OCI-LY7 (cell line): ENCODE measurements around the gene GNB1L. TPM values are rescaled to one million over a fixed set of nuclear protein-coding genes. Genes with fewer than 3 reads are reported as not detected.

ENCODE experiments used
- BruUV-seq: library from RNA; stranded (reverse); fragments of 400-500 nt; replicated peaks from 2 replicates; lab custom pipeline; 2021; lab: Mats Ljungman, UMichigan
- CTCF ChIA-PET: fragments of 300-600 bp; sonication (Branson Sonifier 250); formaldehyde crosslinking; loops from one replicate; lab custom pipeline; 2022; ENCODE audit warnings: antibody characterized with exemption; ENCODE audit not compliant: unreplicated experiment; lab: Charles Lee
- POLR2A ChIA-PET: fragments of 300-600 bp; sonication (Branson Sonifier 250); formaldehyde crosslinking; loops from one replicate; lab custom pipeline; 2022; ENCODE audit warnings: antibody characterized with exemption; lab: Charles Lee
- DNase-seq: peaks from one replicate; pipeline ENCODE4 v3.0.0-alpha.2; 2015; ENCODE audit warnings: low spot score
- H2AFZ ChIP-seq: fragments of 200-600 bp; sonication (generic), shearing (Covaris generic); 2 replicates; pipeline ENCODE4 v1.6.1; 2014; ENCODE audit warnings: mild to moderate bottlenecking, antibody characterized with exemption, low read length, moderate library complexity
- H3K27ac ChIP-seq: fragments of 200-600 bp; sonication (generic); 2 replicates; pipeline ENCODE4 v1.5.1; 2014; ENCODE audit warnings: mixed run types, low read depth, mild to moderate bottlenecking, moderate library complexity, low read length, inconsistent platforms; ENCODE audit not compliant: poor library complexity, severe bottlenecking
- H3K36me3 ChIP-seq: fragments of 200-600 bp; sonication (generic); 2 replicates; pipeline ENCODE4 v1.6.1; 2014; ENCODE audit warnings: mild to moderate bottlenecking, antibody characterized with exemption, low read length, moderate library complexity, mixed read lengths; ENCODE audit not compliant: insufficient read depth
- H3K4me1 ChIP-seq: fragments of 200-600 bp; sonication (generic); 2 replicates; pipeline ENCODE4 v1.5.1; 2014; ENCODE audit warnings: mild to moderate bottlenecking, low read length; ENCODE audit not compliant: insufficient read depth, poor library complexity, severe bottlenecking
- H3K4me2 ChIP-seq: fragments of 200-600 bp; sonication (generic); 2 replicates; pipeline ENCODE4 v1.6.1; 2014; ENCODE audit warnings: mild to moderate bottlenecking, low read length
- H3K4me3 ChIP-seq: fragments of 200-600 bp; sonication (generic); 2 replicates; pipeline ENCODE4 v1.5.1; 2014; ENCODE audit warnings: mild to moderate bottlenecking, low read depth, low read length; ENCODE audit not compliant: poor library complexity, severe bottlenecking
- H3K79me2 ChIP-seq: fragments of 200-600 bp; sonication (generic); 2 replicates; pipeline ENCODE4 v1.6.1; 2016; ENCODE audit warnings: low read depth, mild to moderate bottlenecking, low read length, moderate library complexity, mixed read lengths; ENCODE audit not compliant: insufficient read depth
- H3K9me2 ChIP-seq: fragments of 200-600 bp; sonication (generic); 2 replicates; pipeline ENCODE4 v1.6.1; 2016; ENCODE audit warnings: mild to moderate bottlenecking, low read length, mixed read lengths; ENCODE audit not compliant: insufficient read depth
- H3K9me3 ChIP-seq: fragments of 200-600 bp; sonication (generic); 2 replicates; pipeline ENCODE4 v1.6.1; 2014; ENCODE audit warnings: mild to moderate bottlenecking, mixed run types, low read length, mixed read lengths
- H4K20me1 ChIP-seq: fragments of 200-600 bp; sonication (generic); 2 replicates; pipeline ENCODE4 v1.6.1; 2014; ENCODE audit warnings: mild to moderate bottlenecking, antibody characterized with exemption, low read length, moderate library complexity, mixed read lengths; ENCODE audit not compliant: insufficient read depth
- EZH2phosphoT487 ChIP-seq: fragments of 200-600 bp; sonication (generic); IDR thresholded peaks from 2 replicates; pipeline ENCODE4 v1.6.1; 2018; ENCODE audit warnings: low read depth, borderline replicate concordance, mild to moderate bottlenecking, mixed run types, antibody characterized with exemption, low read length, moderate library complexity, mixed read lengths
- intact Hi-C: fragments of 100-400 bp; cut with micrococcal nuclease; formaldehyde crosslinking; loops from one replicate; pipeline ENCODE4 v1.10.0; 2022; ENCODE audit not compliant: unreplicated experiment
- total RNA-seq, 2 experiments: library from RNA; depleted of rRNA in 1 of 2; stranded (reverse); fragments of >200 nt in 1 of 2; shearing (Covaris generic) in 1 of 2; gene quantifications; 2 replicates each; pipeline ENCODE4 v1.2.3, GENCODE V29; 2014 to 2022
- TF ChIP-seq, protein P1 (sequence below): fragments of 200-600 bp; sonication (generic); conservative IDR thresholded peaks from 2 replicates; pipeline ENCODE4 v1.5.1; 2014; ENCODE audit warnings: mild to moderate bottlenecking, antibody characterized with exemption, low read length, moderate library complexity, mixed read lengths

GNB1L gene
- total RNA-seq, 2 experiments from 2014 or later, result 13.1 to 26.7 TPM

DNA sequence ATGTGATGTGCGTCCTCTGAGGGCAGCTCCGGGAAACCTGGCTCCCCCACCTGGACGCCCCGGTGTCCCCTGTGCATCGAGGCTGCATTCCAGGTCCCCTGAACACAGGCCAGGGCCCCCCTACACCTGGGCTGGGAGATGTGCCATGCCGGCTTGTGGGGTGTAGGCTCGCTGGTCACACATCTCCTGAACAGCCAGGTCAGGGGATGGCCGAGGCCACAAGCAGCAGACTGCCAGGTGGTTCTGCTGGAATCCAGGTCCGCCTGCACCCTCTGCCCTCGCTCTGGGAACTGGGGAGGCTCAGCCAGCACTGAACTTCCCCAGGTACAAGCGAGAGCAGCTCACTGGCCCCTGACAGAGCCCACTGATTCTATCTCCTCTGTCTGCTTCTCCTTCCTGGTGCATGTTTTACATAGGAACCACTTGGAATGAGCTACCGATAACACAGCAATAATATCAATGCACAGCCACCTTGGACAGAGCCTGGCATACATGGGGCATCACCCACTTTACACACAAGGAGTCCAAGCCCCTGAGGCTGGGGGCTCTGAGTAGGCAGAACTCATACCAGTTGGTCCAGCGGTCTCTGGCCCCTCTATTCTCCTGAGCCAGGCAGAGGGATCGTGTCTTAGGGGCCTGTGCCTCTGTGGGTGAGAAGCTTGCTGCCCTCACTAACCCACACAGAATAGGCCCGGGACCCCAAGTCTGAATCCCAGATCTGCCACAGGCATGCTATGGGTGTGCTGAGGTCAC lies 47.3 kb downstream of the GNB1L start:
- CTCF ChIA-PET, result no interaction called here
- H3K36me3 ChIP-seq, result no peaks in the 10 kb centered on the region
- no TSS peak for BruUV-seq

DNA sequence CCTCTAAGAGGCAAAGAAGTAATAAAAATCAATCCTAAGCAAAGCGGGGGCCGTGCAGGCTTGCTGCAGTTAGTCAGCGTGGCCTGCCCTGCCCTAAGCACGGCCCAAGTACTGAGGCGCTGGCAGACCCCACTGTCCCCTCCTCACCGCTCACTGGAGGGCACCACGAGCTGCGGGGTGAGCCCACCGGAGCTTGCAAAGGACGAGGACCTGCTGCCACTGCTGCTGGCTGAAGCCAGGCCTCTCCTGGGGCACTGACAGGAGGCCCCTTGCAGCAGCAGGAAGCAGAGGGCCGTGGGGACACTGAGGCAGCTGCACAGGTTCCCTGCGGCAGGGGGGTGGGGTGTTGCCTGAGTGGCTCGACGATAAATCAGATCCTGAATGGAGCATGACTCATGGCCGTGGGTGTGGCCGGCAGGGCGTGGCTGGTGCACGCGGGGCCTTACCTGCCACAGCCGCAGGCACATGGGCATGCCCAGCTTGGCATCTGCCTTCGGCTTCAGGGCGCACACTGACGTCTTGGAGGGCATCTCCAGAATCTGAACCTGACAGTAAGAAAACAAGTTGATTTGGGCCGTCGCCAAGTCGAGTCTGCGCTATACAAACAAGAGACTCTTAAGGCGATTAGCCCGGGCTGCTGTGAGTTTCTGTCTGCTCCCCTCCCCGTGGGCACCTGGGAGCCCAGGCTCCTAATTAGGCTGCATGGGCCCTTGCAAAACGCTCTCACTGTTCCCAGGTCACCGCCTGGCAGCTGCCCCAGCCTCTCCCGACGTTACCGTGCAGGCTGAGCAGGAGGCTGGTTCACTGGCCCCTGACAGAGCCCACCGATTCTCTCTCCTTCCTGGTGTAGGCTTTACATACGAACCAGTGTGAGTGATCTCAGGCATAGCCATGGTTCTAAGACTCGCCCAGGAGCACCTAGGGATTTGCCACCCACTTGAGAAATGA lies 48.2 kb downstream of the GNB1L start:
- ChIA-PET POLR2A (no interaction called here), CTCF (no interaction called here)
- no peak overlapping the region for H3K4me3 ChIP-seq
- H3K9me2 ChIP-seq, result no peaks in the 10 kb centered on the region
- no peaks in the 10 kb centered on the region for H3K4me1 ChIP-seq
- intact Hi-C loops, result no loop called here
- no peaks in the 10 kb centered on the region for H3K36me3 ChIP-seq
- no TSS peak for BruUV-seq
- H3K9me3 ChIP-seq, result no peaks in the 10 kb centered on the region
- no peak overlapping the region for H3K27ac ChIP-seq
- H2AFZ ChIP-seq, result no peak overlapping the region
- DNase-seq, result no peak
- H3K79me2 ChIP-seq, result no peaks in the 10 kb centered on the region
- no peak for TF ChIP-seq EZH2phosphoT487
- TF ChIP-seq, protein P1, sequence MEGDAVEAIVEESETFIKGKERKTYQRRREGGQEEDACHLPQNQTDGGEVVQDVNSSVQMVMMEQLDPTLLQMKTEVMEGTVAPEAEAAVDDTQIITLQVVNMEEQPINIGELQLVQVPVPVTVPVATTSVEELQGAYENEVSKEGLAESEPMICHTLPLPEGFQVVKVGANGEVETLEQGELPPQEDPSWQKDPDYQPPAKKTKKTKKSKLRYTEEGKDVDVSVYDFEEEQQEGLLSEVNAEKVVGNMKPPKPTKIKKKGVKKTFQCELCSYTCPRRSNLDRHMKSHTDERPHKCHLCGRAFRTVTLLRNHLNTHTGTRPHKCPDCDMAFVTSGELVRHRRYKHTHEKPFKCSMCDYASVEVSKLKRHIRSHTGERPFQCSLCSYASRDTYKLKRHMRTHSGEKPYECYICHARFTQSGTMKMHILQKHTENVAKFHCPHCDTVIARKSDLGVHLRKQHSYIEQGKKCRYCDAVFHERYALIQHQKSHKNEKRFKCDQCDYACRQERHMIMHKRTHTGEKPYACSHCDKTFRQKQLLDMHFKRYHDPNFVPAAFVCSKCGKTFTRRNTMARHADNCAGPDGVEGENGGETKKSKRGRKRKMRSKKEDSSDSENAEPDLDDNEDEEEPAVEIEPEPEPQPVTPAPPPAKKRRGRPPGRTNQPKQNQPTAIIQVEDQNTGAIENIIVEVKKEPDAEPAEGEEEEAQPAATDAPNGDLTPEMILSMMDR, result no peak
- no peak overlapping the region for H3K4me2 ChIP-seq
- H4K20me1 ChIP-seq, result no peaks in the 10 kb centered on the region

More for the DNA sequence above, 47.3 kb downstream of the GNB1L start:
- Histone ChIP-seq H3K9me2 (no peaks in the 10 kb centered on the region), H3K27ac (no peak overlapping the region), H4K20me1 (no peaks in the 10 kb centered on the region), H3K79me2 (no peaks in the 10 kb centered on the region), H2AFZ (no peak overlapping the region), H3K4me1 (no peaks in the 10 kb centered on the region), H3K4me2 (no peak overlapping the region), H3K9me3 (no peaks in the 10 kb centered on the region), H3K4me3 (no peak overlapping the region)
- POLR2A ChIA-PET, result interaction anchor here (0.6 kb wide), 1 partner anchor 14 kb away, joined by 7 read pairs; no protein-coding TSS in a partner anchor
- no peak for DNase-seq
- TF ChIP-seq, protein P1, result no peak
- no peak for TF ChIP-seq EZH2phosphoT487
- intact Hi-C loops, result no loop called here
